HG03159 (cell line): Measurements from ENCODE around the gene UNC119B.

Experiments used
- ATAC-seq: cut with Tn5 transposase; IDR thresholded peaks from one replicate; pipeline ENCODE4 v1.9.1; 2021; ENCODE audit warnings: mild to moderate bottlenecking, moderate library complexity; ENCODE audit not compliant: unreplicated experiment

Gene UNC119B

DNA sequence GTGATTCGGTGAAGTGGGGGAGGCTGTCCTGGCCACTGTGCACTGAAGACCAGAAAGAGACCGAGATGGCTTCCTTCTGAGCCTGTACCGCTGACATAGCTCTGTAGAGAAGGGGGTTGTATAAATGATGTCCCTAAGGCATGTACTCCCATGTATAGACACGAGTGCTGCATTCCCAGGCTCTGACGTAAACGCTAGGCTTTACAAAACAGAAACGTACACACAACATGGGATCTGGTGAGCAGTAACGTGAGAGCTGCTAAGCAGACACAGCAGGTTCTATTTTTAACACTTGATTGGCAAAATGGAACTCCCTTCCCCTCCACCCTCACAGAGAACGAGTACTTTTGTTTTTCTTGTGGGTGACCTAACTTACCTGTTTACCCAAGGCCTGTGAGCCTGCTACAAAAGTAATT, 51.3 kb downstream of the UNC119B start:
- ATAC-seq, result no peak

GRCh38 chr12:120762086-120762485, 51.8 kb downstream of the UNC119B start:
- no peak for ATAC-seq

DNA sequence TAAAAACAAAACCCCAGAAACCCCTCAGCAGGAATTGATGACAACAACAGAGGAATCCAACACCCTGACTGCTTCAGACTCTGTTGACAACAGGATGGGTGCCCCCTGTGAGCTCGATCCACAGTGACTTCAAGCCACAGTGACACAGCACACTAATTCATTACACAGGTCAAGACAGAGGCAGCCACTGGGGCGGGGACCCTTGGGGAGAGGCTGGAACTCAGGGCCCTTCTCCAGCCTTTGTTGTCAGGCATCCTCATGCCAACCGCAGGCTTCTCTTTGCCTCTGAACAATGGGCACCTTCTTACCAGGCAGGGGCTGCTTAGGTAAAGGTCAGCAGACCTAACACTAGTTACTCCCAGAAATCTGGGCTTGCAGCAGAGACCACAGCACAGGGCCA, 53.0 kb downstream of the UNC119B start:
- ATAC-seq, result no peak

DNA sequence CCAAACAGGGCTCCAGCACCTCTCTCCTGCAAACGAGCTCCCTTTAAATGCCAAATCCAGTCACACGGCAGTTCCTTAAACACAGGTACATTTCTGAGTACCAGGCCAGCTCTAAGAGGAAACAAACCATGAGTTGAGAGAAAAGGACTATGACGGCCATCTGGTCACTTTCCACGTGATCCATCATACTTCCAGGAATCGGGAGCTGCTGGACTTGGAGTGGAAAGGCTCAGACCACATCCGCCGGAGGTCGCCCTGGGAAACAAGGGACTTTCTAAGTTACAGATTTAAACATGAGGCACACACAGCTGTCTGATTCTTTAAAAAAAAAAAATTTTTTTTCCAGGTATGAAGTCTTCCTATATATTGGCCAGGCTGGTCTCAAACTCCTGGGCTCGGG, 54.6 kb downstream of the UNC119B start:
- ATAC-seq, result no peak

- no peak for ATAC-seq
Observed at GRCh38 chr12:120766566-120766965, 56.3 kb downstream of the UNC119B start.

GRCh38 chr12:120767071-120768024, 57.1 kb downstream of the UNC119B start:
- no peak for ATAC-seq

DNA sequence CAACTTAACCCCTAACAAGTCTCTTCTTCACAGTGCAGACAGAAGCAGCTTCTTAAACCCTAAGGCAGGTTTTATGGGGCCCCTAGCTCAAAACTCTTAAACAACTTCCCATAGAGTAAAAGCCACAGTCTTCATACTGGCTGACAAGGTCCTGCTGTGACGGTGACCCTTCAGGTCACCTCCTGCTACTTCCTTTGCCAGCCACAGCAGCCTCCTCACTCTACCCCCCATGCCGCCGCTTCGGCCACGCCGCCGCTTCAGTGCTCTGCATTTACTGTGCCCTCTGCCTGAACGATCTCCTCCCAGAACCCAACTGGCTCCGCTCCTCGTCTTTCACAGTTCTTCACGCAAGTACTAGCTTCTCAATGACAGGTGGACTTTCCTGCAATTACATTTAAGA, 60.8 kb downstream of the UNC119B start:
- no peak for ATAC-seq
